Activated naive CD8-positive, alpha-beta T cell treated with anti-CD3 and anti-CD28 coated beads, Interleukin-2, amount 50 U/mL, for 24 hours (primary cell): ENCODE data around the gene RAD51B.

ENCODE experiments used
- ATAC-seq: fragments of 150-1000 bp; cut with Tn5 transposase; one replicate; pipeline ENCODE4 v1.10.0; 2021
- DNase-seq: peaks from one replicate; pipeline ENCODE4 v3.0.0; 2021
- H3K27ac Mint-ChIP-seq: one replicate; pipeline ENCODE4 v1.8.0; 2021; ENCODE audit warnings: mild to moderate bottlenecking, mixed read lengths
- H3K27me3 Mint-ChIP-seq: one replicate; pipeline ENCODE4 v1.8.0; 2021; ENCODE audit warnings: mixed read lengths
- H3K36me3 Mint-ChIP-seq: one replicate; pipeline ENCODE4 v1.8.0; 2021; ENCODE audit warnings: low read depth, mixed read lengths
- H3K4me1 Mint-ChIP-seq: one replicate; pipeline ENCODE4 v1.8.0; 2021; ENCODE audit warnings: mixed read lengths
- H3K4me3 Mint-ChIP-seq: one replicate; pipeline ENCODE4 v1.8.0; 2021; ENCODE audit warnings: mild to moderate bottlenecking, moderate library complexity, mixed read lengths
- H3K9me3 Mint-ChIP-seq: one replicate; pipeline ENCODE4 v1.8.0; 2021; ENCODE audit warnings: mixed read lengths

Gene RAD51B

DNA sequence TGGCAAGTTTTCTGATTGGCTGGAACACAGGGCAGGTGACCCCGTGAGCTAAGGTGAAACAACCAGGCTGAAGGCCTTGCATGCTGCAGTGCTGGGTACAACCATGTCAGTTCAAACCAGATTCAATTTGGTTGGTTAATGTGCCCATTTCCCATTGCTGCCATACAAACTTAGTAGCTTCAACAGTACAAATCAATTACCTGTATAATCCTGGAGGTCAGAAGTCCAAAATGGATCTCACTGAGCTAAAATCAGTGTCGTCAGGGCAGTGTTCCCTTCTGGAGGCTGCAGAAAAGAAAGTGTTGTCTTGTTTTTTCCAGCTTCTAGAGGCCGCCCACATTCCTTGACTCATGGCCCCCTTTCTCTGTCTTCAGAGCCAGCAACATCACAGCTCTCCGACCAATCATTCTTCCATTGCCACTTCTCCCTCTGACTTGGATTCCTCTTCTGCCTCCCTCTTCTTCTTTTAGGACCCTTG, 751.6 kb downstream of the RAD51B start:
- Mint-ChIP-seq H3K27ac (no peak overlapping the region), H3K36me3 (peaks cover 2% of the 10 kb centered on the region), H3K4me1 (no peaks in the 10 kb centered on the region), H3K9me3 (no peaks in the 10 kb centered on the region), H3K4me3 (no peak overlapping the region), H3K27me3 (no peaks in the 10 kb centered on the region)
- ATAC-seq (no peak), DNase-seq (no peak)

DNA sequence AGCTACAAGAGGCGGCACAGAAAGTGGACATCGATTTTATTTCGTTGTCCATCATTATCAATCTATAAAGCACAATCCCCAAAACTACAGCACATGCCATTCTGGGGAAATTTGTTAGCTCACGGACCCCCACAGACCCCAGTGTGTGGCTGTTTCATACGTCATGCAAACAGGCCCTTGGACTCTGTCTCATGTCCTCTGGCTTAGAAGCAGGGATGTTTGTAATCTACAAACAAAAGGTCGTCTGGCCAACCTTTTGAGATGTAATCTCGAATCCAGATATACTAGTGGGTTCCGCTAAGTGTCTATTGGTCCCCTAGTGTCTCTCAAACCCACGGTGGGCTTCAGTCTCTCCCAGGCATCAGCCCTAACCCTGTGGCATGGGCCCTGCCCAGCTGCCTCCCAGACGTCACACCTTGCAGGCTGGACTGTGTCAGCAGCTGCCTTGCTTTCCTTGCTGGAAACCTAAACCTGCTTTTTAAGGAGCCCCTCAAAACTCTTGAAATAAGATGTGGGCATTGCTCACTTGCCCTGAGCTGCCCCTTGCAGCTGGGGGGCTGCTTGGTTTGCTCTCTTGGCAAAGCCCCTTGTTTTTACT, 752.4 kb downstream of the RAD51B start:
- Mint-ChIP-seq H3K36me3 (peaks cover 2% of the 10 kb centered on the region), H3K27ac (no peak overlapping the region), H3K27me3 (no peaks in the 10 kb centered on the region), H3K9me3 (no peaks in the 10 kb centered on the region), H3K4me1 (peaks cover 3% of the 10 kb centered on the region), H3K4me3 (no peak overlapping the region)
- ATAC-seq (no peak), DNase-seq (no peak)

DNA sequence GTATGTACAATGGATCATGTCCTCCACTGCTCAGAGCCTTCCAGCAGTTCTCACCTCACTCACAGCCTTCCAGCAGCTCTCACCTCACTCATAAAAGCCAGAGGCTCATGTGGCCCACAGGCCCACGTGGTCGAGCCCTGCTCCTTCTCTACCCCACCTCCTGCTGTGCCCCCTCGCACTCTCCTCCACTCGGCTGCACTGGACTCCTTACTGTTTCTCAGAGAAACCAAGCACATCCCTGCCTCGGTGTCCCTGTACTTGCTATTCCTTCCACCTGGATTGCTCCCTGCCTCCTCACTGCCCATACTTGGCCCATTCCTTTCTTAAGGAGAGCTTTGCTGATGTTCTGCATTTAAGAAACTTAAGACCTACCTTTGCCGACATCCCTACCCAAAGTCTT, 753.5 kb downstream of the RAD51B start:
- Mint-ChIP-seq H3K9me3 (no peaks in the 10 kb centered on the region), H3K27ac (no peak overlapping the region), H3K36me3 (peaks cover 2% of the 10 kb centered on the region), H3K4me1 (peaks cover 3% of the 10 kb centered on the region), H3K27me3 (no peaks in the 10 kb centered on the region), H3K4me3 (no peak overlapping the region)
- ATAC-seq (no peak), DNase-seq (no peak)

DNA sequence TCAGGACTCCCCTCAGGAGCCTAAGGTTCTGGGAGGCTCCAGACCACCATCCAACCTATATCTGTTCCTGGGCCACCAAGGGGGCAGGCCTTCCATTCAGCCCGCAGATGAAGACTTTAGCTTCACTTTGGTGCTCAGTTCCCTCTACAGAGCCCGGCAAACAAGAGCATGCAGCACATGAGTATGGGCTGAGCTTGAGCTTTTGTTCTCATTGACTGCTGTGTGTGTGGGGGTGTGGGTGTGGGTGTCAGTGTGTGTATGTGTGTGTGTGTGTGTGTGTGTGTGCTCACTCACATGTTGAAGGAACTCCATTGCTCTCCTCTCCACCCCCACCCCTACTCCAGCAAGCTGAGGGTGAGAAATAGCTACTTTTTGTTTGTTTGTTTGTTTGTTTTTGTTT, 754.1 kb downstream of the RAD51B start:
- Mint-ChIP-seq H3K4me3 (no peak overlapping the region), H3K27ac (no peak overlapping the region), H3K36me3 (peaks cover under 1% of the 10 kb centered on the region), H3K9me3 (no peaks in the 10 kb centered on the region), H3K4me1 (peaks cover 3% of the 10 kb centered on the region), H3K27me3 (no peaks in the 10 kb centered on the region)
- DNase-seq (no peak), ATAC-seq (no peak)

DNA sequence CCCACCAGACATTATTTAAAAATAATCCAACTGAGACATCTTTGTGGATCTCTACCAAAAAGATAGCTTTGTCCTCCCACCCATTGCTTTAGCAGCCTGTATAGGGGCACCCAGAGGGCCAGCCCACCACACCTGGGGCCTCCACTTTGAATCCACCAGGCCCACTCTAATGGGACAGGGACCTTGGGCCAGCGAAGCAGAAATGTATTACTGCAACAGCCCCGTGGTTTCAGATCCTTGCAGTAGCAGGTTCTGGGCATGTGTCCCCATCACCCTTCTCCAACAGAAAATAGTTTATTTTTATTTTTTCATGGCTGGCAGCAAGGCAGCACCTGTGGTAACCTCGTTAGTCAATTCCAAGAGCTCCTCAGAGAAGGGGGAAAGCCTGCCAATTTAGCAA, 754.9 kb downstream of the RAD51B start:
- Mint-ChIP-seq H3K36me3 (no peaks in the 10 kb centered on the region), H3K27ac (no peak overlapping the region), H3K4me1 (peaks cover 3% of the 10 kb centered on the region), H3K27me3 (no peaks in the 10 kb centered on the region), H3K9me3 (no peaks in the 10 kb centered on the region), H3K4me3 (no peak overlapping the region)
- ATAC-seq, result no peak
- DNase-seq, result no peak

DNA sequence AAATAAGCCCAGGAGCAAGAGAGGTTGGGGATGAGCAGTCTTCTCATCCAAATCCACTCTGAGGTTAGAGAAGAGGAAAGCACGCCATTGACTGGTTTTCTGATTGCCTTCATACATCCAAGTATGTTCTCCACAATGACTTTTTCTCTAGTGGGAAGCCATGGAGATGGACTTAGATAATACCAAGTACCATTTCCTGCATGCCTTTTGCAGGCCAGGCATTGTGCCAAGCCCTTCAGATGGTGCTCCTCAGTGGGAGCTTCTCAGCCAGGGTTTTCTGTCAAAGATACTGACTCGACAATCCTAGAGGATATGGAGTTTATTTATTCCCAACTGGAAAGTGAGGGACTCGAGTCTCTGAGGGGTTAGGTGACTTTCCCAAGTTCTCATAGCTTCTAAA, 755.3 kb downstream of the RAD51B start:
- H3K27ac Mint-ChIP-seq, result no peak overlapping the region

DNA sequence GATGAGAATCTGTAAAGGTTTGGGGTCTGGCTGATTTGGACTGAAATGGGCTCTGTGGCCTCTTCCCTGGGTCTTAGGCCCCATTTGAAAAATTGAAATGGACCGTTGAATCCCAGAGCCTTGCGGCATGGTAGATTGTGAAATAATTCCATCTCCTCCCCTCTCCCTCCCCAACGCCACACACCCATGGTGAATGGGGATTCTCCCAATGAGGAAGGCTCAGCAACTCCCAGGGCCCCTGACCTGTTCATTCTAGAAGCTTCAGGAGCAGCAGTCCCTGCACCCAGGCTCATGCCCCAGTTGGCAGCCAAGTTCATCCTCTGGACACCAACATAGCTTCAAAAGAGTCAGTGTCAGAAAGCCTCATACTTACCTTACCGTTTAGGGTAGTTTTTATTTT, 755.8 kb downstream of the RAD51B start:
- H3K36me3 Mint-ChIP-seq, result no peaks in the 10 kb centered on the region
- no peak for ATAC-seq
- no peaks in the 10 kb centered on the region for H3K27me3 Mint-ChIP-seq
- DNase-seq, result no peak
- no peaks in the 10 kb centered on the region for H3K9me3 Mint-ChIP-seq
- H3K4me1 Mint-ChIP-seq, result peaks cover 3% of the 10 kb centered on the region
- H3K27ac Mint-ChIP-seq, result no peak overlapping the region
- no peak overlapping the region for H3K4me3 Mint-ChIP-seq

More for the DNA sequence above, 755.3 kb downstream of the RAD51B start:
- no peak for ATAC-seq
- no peak for DNase-seq
- H3K9me3 Mint-ChIP-seq, result no peaks in the 10 kb centered on the region
- H3K36me3 Mint-ChIP-seq, result no peaks in the 10 kb centered on the region
- no peak overlapping the region for H3K4me3 Mint-ChIP-seq
- H3K27me3 Mint-ChIP-seq, result no peaks in the 10 kb centered on the region
- peaks cover 3% of the 10 kb centered on the region for H3K4me1 Mint-ChIP-seq

DNA sequence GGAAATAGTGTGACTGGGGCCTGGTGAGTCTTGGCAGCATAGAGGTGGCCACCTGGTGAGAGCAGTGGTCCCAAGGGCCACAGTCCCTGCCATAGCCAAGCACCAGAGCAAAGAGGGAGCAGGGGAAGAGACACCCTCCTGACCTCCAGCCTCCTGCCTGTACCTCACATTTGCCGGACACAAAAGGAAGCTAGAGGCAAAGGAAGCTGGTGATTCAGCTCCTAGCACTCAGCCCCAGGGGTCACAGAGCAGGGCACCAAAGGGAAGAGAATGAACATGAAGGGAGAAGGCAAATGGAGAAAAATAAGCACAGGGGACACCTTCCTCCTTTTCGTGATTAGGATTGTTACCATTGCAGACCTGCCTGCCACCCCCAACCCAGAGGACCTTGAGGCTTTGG, 756.5 kb downstream of the RAD51B start:
- Mint-ChIP-seq H3K36me3 (no peaks in the 10 kb centered on the region), H3K9me3 (no peaks in the 10 kb centered on the region), H3K27ac (no peak overlapping the region), H3K27me3 (no peaks in the 10 kb centered on the region), H3K4me3 (no peak overlapping the region), H3K4me1 (peaks cover 3% of the 10 kb centered on the region)
- DNase-seq, result no peak
- no peak for ATAC-seq

DNA sequence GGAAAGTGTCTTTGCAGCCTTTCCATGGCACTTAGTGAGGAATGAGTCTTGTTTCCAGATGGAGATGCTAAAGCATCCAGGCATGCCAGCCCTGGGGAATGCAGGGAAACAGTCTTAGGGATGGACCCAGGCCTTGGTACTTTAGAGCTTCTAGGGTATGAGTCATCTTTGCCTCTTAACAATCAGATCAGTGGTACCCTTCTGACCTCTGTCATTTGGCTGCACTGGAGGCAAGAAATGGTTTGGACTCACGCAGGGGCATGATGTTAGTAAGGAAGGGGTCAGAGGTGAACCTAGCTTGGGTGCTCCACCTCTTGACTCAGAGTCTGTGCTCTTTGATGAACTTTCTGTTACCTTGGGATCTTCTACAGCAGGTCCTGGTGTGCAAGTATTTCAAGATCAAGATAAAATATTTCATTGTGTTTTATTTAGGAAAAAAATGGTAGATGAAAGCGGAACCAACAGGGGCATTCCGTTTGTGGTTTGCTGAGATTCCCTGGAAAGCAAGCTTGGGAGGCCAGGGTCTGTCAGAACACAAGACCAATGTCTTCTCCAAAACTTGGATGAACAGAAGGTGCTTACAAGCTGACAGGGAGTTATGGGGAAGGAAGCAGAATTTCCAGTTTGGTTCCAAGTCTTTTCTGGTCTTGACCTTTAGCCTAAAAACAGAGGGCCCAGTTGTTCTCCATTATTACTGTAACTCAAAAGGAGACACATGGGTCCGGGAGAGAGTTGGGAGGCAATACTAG, 757.1 kb downstream of the RAD51B start:
- no peaks in the 10 kb centered on the region for H3K9me3 Mint-ChIP-seq
- H3K27ac Mint-ChIP-seq, result no peak overlapping the region
- H3K36me3 Mint-ChIP-seq, result no peaks in the 10 kb centered on the region
- DNase-seq (no peak), ATAC-seq (no peak)
- H3K27me3 Mint-ChIP-seq, result no peaks in the 10 kb centered on the region
- no peak overlapping the region for H3K4me3 Mint-ChIP-seq
- peaks cover 3% of the 10 kb centered on the region for H3K4me1 Mint-ChIP-seq

DNA sequence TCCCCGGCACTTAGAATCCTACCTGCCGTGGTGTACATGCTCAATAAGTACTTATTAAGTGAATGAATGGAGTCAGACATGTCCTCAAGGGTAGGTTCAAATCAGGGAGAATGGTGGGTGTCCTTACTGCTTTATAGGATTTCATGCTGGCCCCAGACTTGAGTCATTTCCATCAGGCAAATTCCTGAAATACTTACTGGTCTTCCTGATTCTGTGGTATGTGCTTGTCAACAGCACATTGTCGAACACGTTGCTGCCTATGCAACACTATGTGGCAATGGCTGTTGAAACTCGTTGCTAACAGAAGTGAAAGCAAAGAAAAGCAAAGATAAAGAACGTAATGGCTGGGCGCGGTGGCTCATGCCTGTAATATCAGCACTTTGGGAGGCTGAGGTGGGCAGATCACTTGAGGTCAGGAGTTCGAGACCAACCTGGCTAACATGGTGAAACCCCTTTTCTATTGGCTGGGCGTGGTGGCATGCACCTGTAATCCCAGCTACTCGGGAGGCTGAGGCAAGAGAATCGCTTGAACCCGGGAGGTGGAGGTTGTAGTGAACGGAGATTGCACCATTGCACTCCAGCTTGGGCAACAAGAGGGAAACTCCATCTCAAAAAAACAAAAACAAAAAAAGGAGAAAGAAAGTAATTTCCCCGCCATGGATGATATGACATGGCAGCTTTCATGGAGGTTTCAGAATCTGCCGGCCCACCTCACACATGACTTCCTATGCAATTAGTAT, 758.4 kb downstream of the RAD51B start:
- Mint-ChIP-seq H3K4me1 (peaks cover 5% of the 10 kb centered on the region), H3K36me3 (no peaks in the 10 kb centered on the region), H3K27me3 (no peaks in the 10 kb centered on the region), H3K27ac (no peak overlapping the region), H3K4me3 (no peak overlapping the region), H3K9me3 (no peaks in the 10 kb centered on the region)
- ATAC-seq (no peak), DNase-seq (no peak)

DNA sequence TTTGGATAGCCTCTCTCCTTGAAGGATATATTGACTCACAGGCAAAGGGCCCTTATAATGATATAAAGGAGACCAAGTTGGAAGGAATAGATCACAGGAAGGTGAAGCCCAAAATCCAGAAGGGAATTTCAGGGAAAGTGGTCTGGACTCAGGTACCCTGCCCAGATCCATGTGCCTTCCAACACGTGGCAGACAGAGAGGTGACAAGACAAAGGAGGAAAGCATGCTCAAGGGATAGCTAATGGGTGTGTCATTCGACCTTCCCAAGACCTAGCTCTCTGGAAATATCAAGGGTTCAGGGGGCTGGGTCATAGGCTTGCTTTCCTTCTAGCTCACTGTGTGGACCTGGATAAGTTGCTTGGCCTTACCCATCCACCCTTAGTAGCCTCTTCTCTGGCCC, 759.0 kb downstream of the RAD51B start:
- H3K9me3 Mint-ChIP-seq, result no peaks in the 10 kb centered on the region
- no peaks in the 10 kb centered on the region for H3K36me3 Mint-ChIP-seq
- peaks cover 5% of the 10 kb centered on the region for H3K4me1 Mint-ChIP-seq
- H3K27ac Mint-ChIP-seq, result no peak overlapping the region
- H3K4me3 Mint-ChIP-seq, result no peak overlapping the region
- H3K27me3 Mint-ChIP-seq, result no peaks in the 10 kb centered on the region
- DNase-seq (no peak), ATAC-seq (no peak)

DNA sequence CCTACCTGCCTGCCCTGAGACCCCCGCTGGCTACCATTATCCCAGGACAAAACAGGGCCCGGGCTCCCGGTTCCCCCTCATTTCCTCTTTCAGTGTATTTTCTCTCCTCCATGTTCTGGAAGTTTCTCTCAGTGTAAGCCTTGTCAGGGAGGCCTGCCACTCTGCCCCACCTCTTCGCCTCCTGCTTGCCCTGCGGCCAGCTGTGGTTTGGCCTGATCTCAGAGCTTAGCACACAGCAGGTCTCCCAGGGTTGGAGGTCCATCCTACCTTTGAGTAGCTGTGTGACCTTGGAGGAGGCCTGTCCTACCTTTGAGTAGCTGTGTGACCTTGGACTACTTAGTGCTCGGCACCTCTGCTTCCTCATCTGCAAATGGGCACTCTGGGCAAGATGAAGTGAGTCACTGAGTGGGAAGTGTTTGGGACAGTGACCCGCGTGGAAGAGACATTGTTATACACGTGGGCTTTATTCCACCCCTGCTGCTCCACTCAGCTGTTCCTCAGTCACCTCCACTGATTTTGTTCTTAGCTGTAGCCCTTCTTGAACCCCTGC, 760.6 kb downstream of the RAD51B start:
- H3K9me3 Mint-ChIP-seq, result no peaks in the 10 kb centered on the region
- peaks cover 5% of the 10 kb centered on the region for H3K4me1 Mint-ChIP-seq
- no peaks in the 10 kb centered on the region for H3K36me3 Mint-ChIP-seq
- H3K27ac Mint-ChIP-seq, result no peak overlapping the region
- ATAC-seq, result no peak
- no peaks in the 10 kb centered on the region for H3K27me3 Mint-ChIP-seq
- no peak for DNase-seq
- H3K4me3 Mint-ChIP-seq, result no peak overlapping the region

DNA sequence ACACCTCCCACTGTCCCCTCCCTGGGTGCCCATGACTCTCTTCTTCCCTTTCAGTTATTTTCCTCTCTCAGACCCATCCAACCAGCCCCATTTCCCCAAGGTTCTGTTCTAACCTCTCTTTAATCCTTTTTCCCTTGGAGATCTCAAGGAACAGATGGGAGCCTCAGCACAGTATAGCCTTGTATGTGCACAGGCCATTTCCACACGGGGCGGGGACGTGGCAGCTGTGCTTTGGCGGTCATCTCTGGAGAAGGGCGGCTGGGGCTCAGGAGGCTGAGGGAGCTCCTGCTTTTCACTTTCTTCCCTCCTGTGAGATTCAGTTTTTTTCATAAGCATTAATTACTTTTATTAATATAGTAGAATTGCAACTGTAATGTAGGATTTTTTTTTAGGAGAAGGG, 761.1 kb downstream of the RAD51B start:
- H3K4me1 Mint-ChIP-seq, result peaks cover 5% of the 10 kb centered on the region
- H3K9me3 Mint-ChIP-seq, result no peaks in the 10 kb centered on the region
- H3K27ac Mint-ChIP-seq, result no peak overlapping the region
- no peak for DNase-seq
- no peaks in the 10 kb centered on the region for H3K36me3 Mint-ChIP-seq
- ATAC-seq, result no peak
- no peaks in the 10 kb centered on the region for H3K27me3 Mint-ChIP-seq
- H3K4me3 Mint-ChIP-seq, result no peak overlapping the region

DNA sequence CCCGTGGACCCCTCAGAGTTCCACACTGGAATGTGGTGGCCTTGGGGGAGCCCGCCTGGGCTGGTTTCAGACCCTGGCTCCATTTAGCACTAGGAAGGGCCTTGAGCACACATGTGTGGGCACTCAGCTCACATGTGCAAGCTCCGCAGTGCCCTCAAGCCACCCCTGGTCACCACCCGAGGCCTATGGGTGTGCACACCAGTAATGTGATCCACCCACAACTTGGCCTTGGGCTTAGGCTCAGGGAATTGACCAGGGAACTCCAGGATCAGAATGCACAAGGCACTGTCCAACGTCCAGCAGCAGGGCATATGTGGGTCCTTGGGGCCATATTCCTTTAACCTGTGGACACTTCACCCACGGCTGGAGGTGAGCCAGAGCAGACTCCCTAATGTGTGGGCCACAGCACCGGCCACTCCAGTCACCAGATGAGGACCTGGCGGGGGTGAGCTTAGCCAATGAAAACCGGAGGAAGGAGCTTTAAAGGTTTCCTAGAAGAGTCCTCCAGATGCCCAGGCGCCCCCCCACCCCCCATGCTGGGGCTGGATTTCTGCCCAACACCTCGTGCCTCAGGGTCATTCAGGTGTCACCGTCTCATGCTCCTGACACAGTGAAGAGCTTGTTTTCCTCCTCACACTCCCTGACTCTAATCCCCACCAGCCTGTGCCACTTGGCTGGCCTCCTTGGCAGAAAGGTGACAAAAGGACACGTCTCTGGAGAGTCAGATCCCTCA, 764.1 kb downstream of the RAD51B start:
- Mint-ChIP-seq H3K27me3 (no peaks in the 10 kb centered on the region), H3K4me3 (no peak overlapping the region), H3K36me3 (no peaks in the 10 kb centered on the region), H3K9me3 (no peaks in the 10 kb centered on the region), H3K27ac (no peak overlapping the region), H3K4me1 (peaks cover 2% of the 10 kb centered on the region)
- ATAC-seq, result no peak
- DNase-seq, result no peak
